GM21717 (cell line): ENCODE measurements around the gene SREBF2.
"Not testable (repeated sequence)": the region's sequence is repeated elsewhere in the genome, so short reads cannot be mapped to it uniquely, and the experiment has no call there.

Experiments
- ATAC-seq: cut with Tn5 transposase; IDR thresholded peaks from one replicate; pipeline ENCODE4 v1.9.1; 2021; ENCODE audit warnings: mild to moderate bottlenecking, moderate library complexity; ENCODE audit not compliant: unreplicated experiment

Gene SREBF2

GRCh38 chr22:41939981-41940831 is 107.3 kb downstream of the SREBF2 start:
- peak; percentile 49 for ATAC-seq

- ATAC-seq, result peak; percentile 34
Observed at GRCh38 chr22:41940832-41941765, 108.2 kb downstream of the SREBF2 start.

GRCh38 chr22:41943661-41944209 is 110.8 kb downstream of the SREBF2 start:
- ATAC-seq, result no peak

- peak; percentile 59 for ATAC-seq
Observed at GRCh38 chr22:41946629-41947423, 113.9 kb downstream of the SREBF2 start, which contains the start of gene CENPM. CENPM (minus strand) TSS chr22:41947152; CDS start chr22:41947076, 76 bp downstream.

GRCh38 chr22:41947424-41948080 is 114.6 kb downstream of the SREBF2 start:
- ATAC-seq, result no peak

GRCh38 chr22:41948142-41948541 is 115.2 kb downstream of the SREBF2 start:
- ATAC-seq, result no peak

- ATAC-seq, result not testable (repeated sequence)
Observed at GRCh38 chr22:41948928-41949296, 116.0 kb downstream of the SREBF2 start.

GRCh38 chr22:41949297-41949965 is 116.5 kb downstream of the SREBF2 start:
- ATAC-seq, result no peak

- ATAC-seq, result no peak
Observed at GRCh38 chr22:41951898-41952474, 119.1 kb downstream of the SREBF2 start, which contains the start of gene SMIM45. SMIM45 (plus strand) TSS chr22:41952150.

- no peak for ATAC-seq
Observed at GRCh38 chr22:41952713-41953112, 119.8 kb downstream of the SREBF2 start.
